ENCODE data around the gene OR8I2. TPM values are rescaled to one million over a fixed set of nuclear protein-coding genes. Genes with fewer than 3 reads are reported as not detected.
"Not testable (repeated sequence)": the region's sequence is repeated elsewhere in the genome, so short reads cannot be mapped to it uniquely, and the experiment has no call there.

OR8I2 gene
- polyA plus RNA-seq (2013): not detected

- WGBS (ENCODE audit: insufficient coverage): 93% methylated on average over 1 of the region's 3 CpGs
These were observed at the start of gene OR8I2 for GRCh38 chr11:56093008-56093407. TSS of gene OR8I2 (plus strand) at chr11:56093308. CDS start at chr11:56093308, 0 bp downstream.

GRCh38 chr11:56045538-56045937 is 47.6 kb upstream of the OR8I2 start:
- H3K4me3 ChIP-seq (ENCODE audit: control insufficient read depth in 1 of 7, extremely low read depth in 1 of 7, insufficient read depth in 4 of 7, low read depth in 2 of 7, low read length in 6 of 7): no peak overlapping the region
- H3K27me3 ChIP-seq (replicated peaks in 2 of 5; ENCODE audit: control insufficient read depth in 4 of 5, insufficient read depth in 5 of 5, low read length in 4 of 5): no peaks in the 10 kb centered on the region
- no peaks in the 10 kb centered on the region for H3K4me1 ChIP-seq (ENCODE audit: control extremely low read depth in 1 of 4, control insufficient read depth in 4 of 4, insufficient read depth in 4 of 4, low read length in 3 of 4)
- H3K9me3 ChIP-seq (ENCODE audit: control extremely low read depth in 1 of 5, control insufficient read depth in 4 of 5, insufficient read depth in 2 of 5, low read depth in 1 of 5, low read length in 4 of 5): no peaks in the 10 kb centered on the region
- H3K36me3 ChIP-seq (ENCODE audit: control insufficient read depth in 4 of 4, insufficient read depth in 4 of 4, low read length in 3 of 4): no peaks in the 10 kb centered on the region
- no peak overlapping the region for H3K27ac ChIP-seq (ENCODE audit: insufficient read depth in 1 of 2, low read depth in 1 of 2, low read length in 2 of 2, poor library complexity in 1 of 2, severe bottlenecking in 2 of 2)
- 100% methylated on average over 1 of the region's 1 CpG for WGBS (ENCODE audit: insufficient coverage)
- CTCF ChIA-PET: no interaction called here
- DNase-seq: no peak
- POLR2A ChIA-PET: no interaction called here

More at GRCh38 chr11:56093008-56093407, at the start of gene OR8I2:
- Histone ChIP-seq H3K27me3 (replicated peaks in 2 of 5; ENCODE audit: control insufficient read depth in 4 of 5, insufficient read depth in 5 of 5, low read length in 4 of 5) (no peaks in the 10 kb centered on the region), H3K9me3 (ENCODE audit: control extremely low read depth in 1 of 5, control insufficient read depth in 4 of 5, insufficient read depth in 2 of 5, low read depth in 1 of 5, low read length in 4 of 5) (no peaks in the 10 kb centered on the region), H3K27ac (ENCODE audit: insufficient read depth in 1 of 2, low read depth in 1 of 2, low read length in 2 of 2, poor library complexity in 1 of 2, severe bottlenecking in 2 of 2) (no peak within 1 kb of the TSS), H3K4me3 (ENCODE audit: control insufficient read depth in 1 of 7, extremely low read depth in 1 of 7, insufficient read depth in 4 of 7, low read depth in 2 of 7, low read length in 6 of 7) (no peak within 1 kb of the TSS), H3K36me3 (ENCODE audit: control insufficient read depth in 4 of 4, insufficient read depth in 4 of 4, low read length in 3 of 4) (no peaks in the 10 kb centered on the region), H3K4me1 (ENCODE audit: control extremely low read depth in 1 of 4, control insufficient read depth in 4 of 4, insufficient read depth in 4 of 4, low read length in 3 of 4) (no peaks in the 10 kb centered on the region)
- ChIA-PET CTCF (no interaction called here), POLR2A (no interaction called here)
- no peak for DNase-seq

GRCh38 chr11:56048480-56048879 is 44.6 kb upstream of the OR8I2 start:
- Histone ChIP-seq H3K27ac (ENCODE audit: insufficient read depth in 1 of 2, low read depth in 1 of 2, low read length in 2 of 2, poor library complexity in 1 of 2, severe bottlenecking in 2 of 2) (no peak overlapping the region), H3K27me3 (replicated peaks in 2 of 5; ENCODE audit: control insufficient read depth in 4 of 5, insufficient read depth in 5 of 5, low read length in 4 of 5) (no peaks in the 10 kb centered on the region), H3K36me3 (ENCODE audit: control insufficient read depth in 4 of 4, insufficient read depth in 4 of 4, low read length in 3 of 4) (no peaks in the 10 kb centered on the region), H3K4me3 (ENCODE audit: control insufficient read depth in 1 of 7, extremely low read depth in 1 of 7, insufficient read depth in 4 of 7, low read depth in 2 of 7, low read length in 6 of 7) (no peak overlapping the region), H3K4me1 (ENCODE audit: control extremely low read depth in 1 of 4, control insufficient read depth in 4 of 4, insufficient read depth in 4 of 4, low read length in 3 of 4) (no peaks in the 10 kb centered on the region), H3K9me3 (ENCODE audit: control extremely low read depth in 1 of 5, control insufficient read depth in 4 of 5, insufficient read depth in 2 of 5, low read depth in 1 of 5, low read length in 4 of 5) (no peaks in the 10 kb centered on the region)
- POLR2A ChIA-PET: no interaction called here
- WGBS (ENCODE audit: insufficient coverage): no CpG with 5 or more reads among the region's 4 CpGs
- no peak for DNase-seq
- CTCF ChIA-PET: no interaction called here

DNA sequence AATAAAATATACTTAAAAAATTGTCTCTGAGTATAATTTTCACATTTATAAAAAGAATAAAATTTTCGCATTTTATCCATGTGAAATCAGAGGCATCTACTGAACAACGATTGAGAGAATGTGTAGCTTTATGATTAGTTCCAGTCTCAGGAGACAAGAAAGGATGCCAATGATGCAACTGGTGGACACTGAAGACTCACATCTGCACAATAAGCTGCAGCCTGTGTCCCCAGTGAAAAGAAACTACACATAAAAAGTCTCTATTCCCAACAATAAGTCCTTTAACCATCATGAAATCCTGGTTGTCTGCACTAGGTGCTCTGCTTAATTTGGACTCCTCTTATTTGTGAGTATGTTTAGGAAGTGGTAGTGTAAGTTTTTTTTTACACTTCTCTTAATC is 43.6 kb upstream of the OR8I2 start:
- no peak for DNase-seq
- Histone ChIP-seq H3K36me3 (ENCODE audit: control insufficient read depth in 4 of 4, insufficient read depth in 4 of 4, low read length in 3 of 4) (no peaks in the 10 kb centered on the region), H3K4me1 (ENCODE audit: control extremely low read depth in 1 of 4, control insufficient read depth in 4 of 4, insufficient read depth in 4 of 4, low read length in 3 of 4) (no peaks in the 10 kb centered on the region), H3K4me3 (ENCODE audit: control insufficient read depth in 1 of 7, extremely low read depth in 1 of 7, insufficient read depth in 4 of 7, low read depth in 2 of 7, low read length in 6 of 7) (no peak overlapping the region), H3K9me3 (ENCODE audit: control extremely low read depth in 1 of 5, control insufficient read depth in 4 of 5, insufficient read depth in 2 of 5, low read depth in 1 of 5, low read length in 4 of 5) (no peaks in the 10 kb centered on the region), H3K27ac (ENCODE audit: insufficient read depth in 1 of 2, low read depth in 1 of 2, low read length in 2 of 2, poor library complexity in 1 of 2, severe bottlenecking in 2 of 2) (no peak overlapping the region), H3K27me3 (replicated peaks in 2 of 5; ENCODE audit: control insufficient read depth in 4 of 5, insufficient read depth in 5 of 5, low read length in 4 of 5) (no peaks in the 10 kb centered on the region)
- ChIA-PET CTCF (no interaction called here), POLR2A (no interaction called here)
- WGBS (ENCODE audit: insufficient coverage): no CpG with 5 or more reads among the region's 2 CpGs

DNA sequence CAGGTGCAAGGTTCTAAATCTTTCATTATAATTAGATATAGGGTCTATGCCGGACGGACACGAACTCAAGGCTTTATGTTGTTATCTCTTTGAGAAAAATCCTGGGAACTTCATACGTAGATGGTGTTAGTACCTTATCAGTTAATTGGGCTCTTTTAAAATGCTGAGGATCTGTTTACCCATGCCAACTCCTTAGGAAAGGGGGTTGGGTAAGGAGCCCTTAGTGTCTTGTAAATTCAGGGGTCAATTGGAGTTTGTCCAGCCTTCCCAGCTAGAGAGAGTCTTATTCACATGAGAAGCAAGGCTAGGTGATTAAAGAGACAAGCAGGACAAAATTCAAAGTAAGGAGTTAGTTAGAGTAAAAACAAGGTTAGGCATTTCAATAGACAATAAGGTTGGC is 36.7 kb upstream of the OR8I2 start:
- H3K9me3 ChIP-seq (ENCODE audit: control extremely low read depth in 1 of 5, control insufficient read depth in 4 of 5, insufficient read depth in 2 of 5, low read depth in 1 of 5, low read length in 4 of 5); POLR2A ChIA-PET; H3K27me3 ChIP-seq (replicated peaks in 2 of 5; ENCODE audit: control insufficient read depth in 4 of 5, insufficient read depth in 5 of 5, low read length in 4 of 5); H3K36me3 ChIP-seq (ENCODE audit: control insufficient read depth in 4 of 4, insufficient read depth in 4 of 4, low read length in 3 of 4); CTCF ChIA-PET; H3K4me1 ChIP-seq (ENCODE audit: control extremely low read depth in 1 of 4, control insufficient read depth in 4 of 4, insufficient read depth in 4 of 4, low read length in 3 of 4); H3K4me3 ChIP-seq (ENCODE audit: control insufficient read depth in 1 of 7, extremely low read depth in 1 of 7, insufficient read depth in 4 of 7, low read depth in 2 of 7, low read length in 6 of 7); H3K27ac ChIP-seq (ENCODE audit: insufficient read depth in 1 of 2, low read depth in 1 of 2, low read length in 2 of 2, poor library complexity in 1 of 2, severe bottlenecking in 2 of 2); DNase-seq: not testable (repeated sequence)
- 29% methylated on average over 4 of the region's 4 CpGs for WGBS (ENCODE audit: insufficient coverage)

DNA sequence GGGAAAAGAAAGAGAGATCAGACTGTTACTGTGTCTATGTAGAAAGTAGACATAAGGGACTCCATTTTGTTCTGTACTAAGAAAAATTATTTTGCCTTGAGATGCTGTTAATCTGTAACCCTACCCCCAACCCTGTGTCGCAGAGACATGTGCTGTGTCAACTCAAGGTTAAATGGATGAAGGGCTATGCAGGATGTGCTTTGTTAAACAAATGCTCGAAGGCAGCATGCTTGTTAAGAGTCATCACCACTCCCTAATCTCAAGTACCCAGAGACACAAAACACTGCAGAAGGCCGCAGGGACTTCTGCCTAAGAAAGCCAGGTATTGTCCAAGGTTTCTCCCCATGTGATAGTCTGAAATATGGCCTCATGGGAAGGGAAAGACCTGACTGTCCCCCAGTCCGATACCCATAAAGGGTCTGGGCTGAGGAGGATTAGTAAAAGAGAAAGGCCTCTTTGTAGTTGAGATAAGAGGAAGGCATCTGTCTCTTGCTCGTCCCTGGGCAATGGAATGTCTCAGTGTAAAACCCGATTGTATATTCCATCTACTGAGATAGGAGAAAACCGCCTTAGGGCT is 35.4 kb upstream of the OR8I2 start:
- H3K27me3 ChIP-seq (replicated peaks in 2 of 5; ENCODE audit: control insufficient read depth in 4 of 5, insufficient read depth in 5 of 5, low read length in 4 of 5); H3K4me3 ChIP-seq (ENCODE audit: control insufficient read depth in 1 of 7, extremely low read depth in 1 of 7, insufficient read depth in 4 of 7, low read depth in 2 of 7, low read length in 6 of 7); DNase-seq; H3K4me1 ChIP-seq (ENCODE audit: control extremely low read depth in 1 of 4, control insufficient read depth in 4 of 4, insufficient read depth in 4 of 4, low read length in 3 of 4); POLR2A ChIA-PET; CTCF ChIA-PET; H3K36me3 ChIP-seq (ENCODE audit: control insufficient read depth in 4 of 4, insufficient read depth in 4 of 4, low read length in 3 of 4); H3K27ac ChIP-seq (ENCODE audit: insufficient read depth in 1 of 2, low read depth in 1 of 2, low read length in 2 of 2, poor library complexity in 1 of 2, severe bottlenecking in 2 of 2); H3K9me3 ChIP-seq (ENCODE audit: control extremely low read depth in 1 of 5, control insufficient read depth in 4 of 5, insufficient read depth in 2 of 5, low read depth in 1 of 5, low read length in 4 of 5): not testable (repeated sequence)
- no CpG with 5 or more reads among the region's 7 CpGs for WGBS (ENCODE audit: insufficient coverage)

DNA sequence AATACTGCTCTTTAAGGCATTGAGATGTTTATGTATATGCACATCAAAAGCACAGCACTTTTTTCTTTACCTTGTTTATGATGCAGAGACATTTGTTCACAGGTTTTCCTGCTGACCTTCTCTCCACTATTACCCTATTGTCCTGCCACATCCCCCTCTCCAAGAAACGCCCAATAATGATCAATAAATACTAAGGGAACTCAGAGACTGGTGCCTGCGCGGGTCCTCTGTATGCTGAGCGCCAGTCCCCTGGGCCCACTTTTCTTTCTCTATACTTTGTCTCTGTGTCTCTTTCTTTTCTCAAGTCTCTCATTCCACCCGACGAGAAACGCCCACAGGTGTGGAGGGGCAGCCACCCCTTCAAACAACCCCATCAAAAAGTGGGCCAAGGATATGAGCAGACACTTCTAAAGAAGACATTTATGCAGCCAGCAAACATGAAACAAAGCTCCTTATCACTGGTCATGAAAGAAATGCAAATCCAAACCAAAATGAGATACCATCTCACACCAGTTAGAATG is 34.8 kb upstream of the OR8I2 start:
- H3K4me3 ChIP-seq (ENCODE audit: control insufficient read depth in 1 of 7, extremely low read depth in 1 of 7, insufficient read depth in 4 of 7, low read depth in 2 of 7, low read length in 6 of 7); DNase-seq; CTCF ChIA-PET; H3K9me3 ChIP-seq (ENCODE audit: control extremely low read depth in 1 of 5, control insufficient read depth in 4 of 5, insufficient read depth in 2 of 5, low read depth in 1 of 5, low read length in 4 of 5); H3K27me3 ChIP-seq (replicated peaks in 2 of 5; ENCODE audit: control insufficient read depth in 4 of 5, insufficient read depth in 5 of 5, low read length in 4 of 5); H3K36me3 ChIP-seq (ENCODE audit: control insufficient read depth in 4 of 4, insufficient read depth in 4 of 4, low read length in 3 of 4); H3K4me1 ChIP-seq (ENCODE audit: control extremely low read depth in 1 of 4, control insufficient read depth in 4 of 4, insufficient read depth in 4 of 4, low read length in 3 of 4); H3K27ac ChIP-seq (ENCODE audit: insufficient read depth in 1 of 2, low read depth in 1 of 2, low read length in 2 of 2, poor library complexity in 1 of 2, severe bottlenecking in 2 of 2); POLR2A ChIA-PET: not testable (repeated sequence)
- 92% methylated on average over 6 of the region's 7 CpGs for WGBS (ENCODE audit: insufficient coverage)

Measured in common myeloid progenitor, CD34-positive (primary cell).